HG03432 (cell line): ENCODE results near the gene MACROD2.

Experiments used
- ATAC-seq: cut with Tn5 transposase; IDR thresholded peaks from one replicate; pipeline ENCODE4 v1.9.1; 2021; ENCODE audit warnings: mild to moderate bottlenecking, moderate library complexity; ENCODE audit not compliant: unreplicated experiment

MACROD2 gene

DNA sequence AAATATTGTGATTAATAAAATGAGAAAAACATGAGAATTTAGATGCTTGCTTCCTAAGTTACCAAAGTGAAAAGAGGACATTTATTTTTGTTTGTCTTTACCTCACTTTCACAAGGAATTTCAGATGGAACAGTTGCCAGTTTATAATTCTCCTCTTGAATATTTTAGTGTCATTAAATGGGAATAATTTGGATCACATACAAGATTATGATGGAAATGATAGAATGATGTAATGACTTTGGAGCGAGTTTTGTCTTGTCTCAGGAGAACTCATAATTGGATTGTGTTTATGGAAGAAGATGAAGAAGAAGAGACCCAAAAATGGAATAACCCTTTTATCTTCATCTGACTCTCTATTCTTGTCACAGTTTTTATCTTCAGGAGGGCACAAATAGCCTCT, 515.0 kb downstream of the MACROD2 start:
- no peak for ATAC-seq

DNA sequence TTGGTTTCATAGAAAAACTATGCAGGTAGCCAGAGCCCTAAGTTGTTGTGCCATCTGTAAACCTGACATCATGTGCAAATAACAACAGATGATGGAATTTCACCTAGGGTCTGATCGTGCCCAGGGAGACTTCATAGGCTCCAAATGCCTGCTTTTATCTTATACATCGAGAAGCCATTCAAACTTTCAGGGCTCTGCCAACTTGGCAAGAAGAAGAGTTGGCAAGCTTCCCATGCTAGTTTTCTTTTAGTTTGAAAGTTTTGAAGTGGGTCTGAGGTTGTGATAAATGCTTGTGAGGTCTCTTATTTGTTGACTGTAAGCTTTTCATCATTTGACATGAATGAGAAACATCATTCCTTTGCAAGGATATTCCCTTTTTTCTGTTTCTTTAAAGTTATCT, 517.5 kb downstream of the MACROD2 start:
- no peak for ATAC-seq

DNA sequence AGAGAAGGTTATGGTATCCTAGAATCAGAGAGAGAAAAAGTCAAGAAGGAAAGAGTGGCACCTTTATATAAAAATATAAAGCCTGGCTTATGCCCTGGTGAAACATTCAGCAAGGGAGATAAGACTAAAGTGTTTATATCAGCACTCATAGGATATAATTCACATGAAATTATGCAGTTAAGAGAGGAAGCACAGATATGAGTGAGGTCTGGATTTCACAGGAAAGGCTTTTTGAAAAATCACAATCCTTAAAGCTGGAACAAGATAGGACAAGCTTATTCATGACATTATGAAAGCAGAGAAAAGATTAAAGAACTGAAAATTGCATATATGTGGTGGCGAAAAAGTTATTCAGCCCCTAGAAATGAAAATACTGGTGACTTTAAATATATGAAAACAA, 523.3 kb downstream of the MACROD2 start:
- ATAC-seq = no peak

DNA sequence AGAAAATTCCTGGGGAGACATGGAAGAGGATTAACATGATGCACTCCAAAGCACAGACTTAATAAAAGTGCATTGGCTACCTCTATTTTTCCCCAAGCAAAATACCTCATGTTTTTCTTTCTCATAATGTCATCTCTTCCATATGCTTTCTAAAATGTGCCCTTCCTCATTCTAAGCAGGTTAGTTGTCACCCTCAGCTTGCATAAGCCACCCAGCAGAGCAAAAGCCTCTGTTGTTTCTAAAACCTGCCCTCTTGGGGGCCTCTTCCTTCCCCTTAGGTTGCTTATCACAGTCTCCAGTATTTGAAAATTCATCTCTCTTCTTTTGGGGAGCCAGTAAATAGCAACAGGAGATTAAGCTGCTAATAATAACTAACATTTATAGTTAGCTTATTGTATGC, 525.7 kb downstream of the MACROD2 start:
- no peak for ATAC-seq

DNA sequence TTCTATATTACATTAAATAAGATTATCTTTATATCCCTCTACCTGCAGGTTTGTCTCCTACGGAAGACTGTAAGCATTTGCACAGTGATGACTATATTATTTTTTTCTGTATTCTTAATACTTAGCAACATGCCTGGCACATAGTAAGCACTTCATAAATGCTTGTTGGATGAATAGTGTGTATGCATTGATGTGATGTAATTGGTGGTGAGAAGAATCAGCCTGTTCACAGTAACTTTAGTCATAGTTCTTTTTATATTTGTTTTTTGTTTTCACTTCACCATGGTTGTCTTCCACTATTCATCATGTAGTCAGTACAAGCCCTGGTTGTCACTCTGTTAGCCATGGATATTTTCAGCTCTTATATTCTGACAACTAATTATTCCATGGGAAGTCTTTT, 526.1 kb downstream of the MACROD2 start:
- no peak for ATAC-seq

DNA sequence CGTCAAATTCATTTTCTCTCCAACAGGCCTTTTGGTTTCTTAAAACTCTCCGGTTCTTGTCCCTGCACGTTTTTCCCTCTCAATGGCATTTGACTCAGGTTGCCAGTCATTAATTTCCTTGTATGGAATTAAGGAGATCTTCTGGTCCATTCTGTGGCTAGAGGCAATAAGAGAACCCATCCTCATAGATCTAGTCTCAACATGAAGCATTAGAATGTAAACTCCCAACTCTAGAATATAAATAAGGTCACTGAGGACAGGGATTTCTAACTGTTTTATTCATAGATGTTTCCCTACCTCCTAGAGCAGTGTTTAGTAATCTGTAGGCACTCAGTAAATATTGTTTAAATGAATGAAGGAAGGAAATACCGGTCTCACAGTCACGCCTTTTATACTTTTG, 527.3 kb downstream of the MACROD2 start:
- no peak for ATAC-seq

DNA sequence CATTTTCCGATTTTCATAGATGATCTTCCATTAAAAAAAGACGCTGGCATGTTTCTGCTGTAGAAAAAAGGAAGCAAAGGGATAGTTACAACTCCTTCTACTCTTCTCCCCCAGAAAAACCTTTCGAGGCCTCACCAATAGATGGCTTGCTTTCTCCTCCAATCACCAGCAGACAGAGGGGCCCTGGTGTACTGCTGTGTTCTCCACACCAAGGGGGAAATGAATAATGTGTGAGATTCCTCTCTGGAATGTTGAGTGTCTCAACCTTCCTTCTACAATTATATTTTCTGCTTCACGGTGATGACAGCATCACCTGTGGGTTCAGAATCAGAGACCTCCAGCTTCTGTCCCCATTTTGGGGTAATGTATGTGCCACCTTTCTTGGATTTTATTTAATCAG, 527.8 kb downstream of the MACROD2 start:
- ATAC-seq = no peak

DNA sequence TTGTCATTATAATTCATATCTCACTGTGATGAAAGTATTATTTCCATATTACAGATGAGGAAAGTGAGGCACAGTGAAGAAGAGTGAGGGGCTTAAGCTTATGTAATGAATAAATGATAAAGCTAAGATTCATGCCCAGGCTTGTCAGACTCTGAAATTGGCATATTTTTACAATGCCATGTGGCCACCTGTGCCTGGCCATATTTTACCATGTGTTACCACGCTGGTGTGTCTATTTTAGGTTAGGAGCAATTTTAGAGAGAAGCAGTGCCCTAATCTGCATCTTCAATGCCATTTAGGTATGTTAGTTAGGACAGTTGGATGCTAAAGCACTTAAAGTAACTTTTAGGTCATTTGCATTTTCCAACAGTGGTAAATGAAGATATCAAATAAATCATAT, 530.1 kb downstream of the MACROD2 start:
- ATAC-seq = no peak

GRCh38 chr20:14526891-14527290, 531.6 kb downstream of the MACROD2 start:
- no peak for ATAC-seq

DNA sequence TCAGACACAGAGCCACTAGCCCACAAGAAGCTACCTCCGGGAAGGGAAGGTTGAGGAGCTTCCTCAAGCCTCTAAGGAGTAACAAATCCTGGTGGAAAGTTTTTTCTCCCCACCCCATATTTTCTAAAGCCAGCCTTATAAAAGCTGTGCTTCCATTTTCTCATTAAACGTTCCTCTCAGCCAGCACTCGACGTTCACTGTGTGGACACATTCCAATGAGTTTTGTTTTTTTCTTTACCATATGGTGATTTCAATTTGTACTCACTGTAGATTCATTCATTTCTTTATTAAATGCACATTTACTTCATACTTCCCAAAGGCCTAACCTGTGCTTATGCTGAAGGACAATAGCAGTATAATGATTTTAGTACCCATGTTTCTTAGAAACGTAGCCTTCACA, 536.5 kb downstream of the MACROD2 start:
- no peak for ATAC-seq

- ATAC-seq = no peak
Observed at GRCh38 chr20:14536738-14537137, 541.4 kb downstream of the MACROD2 start.

- peak; percentile 93 for ATAC-seq
Observed at GRCh38 chr20:14538433-14538832, 543.1 kb downstream of the MACROD2 start.

- ATAC-seq = no peak
Observed at GRCh38 chr20:14543040-14543439, 547.7 kb downstream of the MACROD2 start.

DNA sequence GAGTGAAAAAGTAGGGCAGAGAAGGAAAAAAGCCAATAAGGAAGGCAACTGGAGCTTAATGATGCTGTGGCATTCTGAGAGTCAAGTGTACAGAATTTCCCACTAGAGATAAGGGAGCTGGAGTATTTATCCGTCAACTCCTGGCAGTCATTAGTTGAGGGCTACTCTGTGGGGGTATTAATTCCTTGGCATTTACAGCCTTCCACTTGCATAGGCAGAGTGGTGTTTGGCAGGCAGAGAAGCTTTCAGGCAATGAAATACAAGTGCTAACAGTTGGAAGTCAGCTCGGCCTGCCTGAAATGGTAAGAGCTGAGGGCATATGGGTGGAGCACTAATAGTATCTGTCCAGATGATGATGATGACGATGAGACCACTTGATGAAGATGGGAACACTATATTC, 549.4 kb downstream of the MACROD2 start:
- ATAC-seq = no peak

DNA sequence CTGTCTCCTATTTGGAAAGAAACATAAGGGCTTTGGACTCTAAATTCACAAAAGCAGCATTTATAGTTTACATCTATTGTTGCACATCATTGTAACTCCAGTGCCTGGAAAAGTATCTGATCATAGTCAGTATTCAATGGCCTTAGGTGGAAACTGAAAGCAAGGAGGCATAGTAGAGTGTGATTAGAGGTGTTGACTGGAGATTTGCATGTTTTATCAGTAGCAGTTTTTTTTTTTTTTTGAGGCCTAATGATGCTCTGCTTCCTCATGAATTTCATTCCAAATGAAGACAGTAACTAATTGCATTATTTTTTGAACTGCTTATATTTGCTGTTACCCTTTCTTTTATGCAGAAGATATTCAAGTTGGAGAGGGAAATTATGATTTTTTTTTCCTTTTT, 555.3 kb downstream of the MACROD2 start:
- no peak for ATAC-seq

DNA sequence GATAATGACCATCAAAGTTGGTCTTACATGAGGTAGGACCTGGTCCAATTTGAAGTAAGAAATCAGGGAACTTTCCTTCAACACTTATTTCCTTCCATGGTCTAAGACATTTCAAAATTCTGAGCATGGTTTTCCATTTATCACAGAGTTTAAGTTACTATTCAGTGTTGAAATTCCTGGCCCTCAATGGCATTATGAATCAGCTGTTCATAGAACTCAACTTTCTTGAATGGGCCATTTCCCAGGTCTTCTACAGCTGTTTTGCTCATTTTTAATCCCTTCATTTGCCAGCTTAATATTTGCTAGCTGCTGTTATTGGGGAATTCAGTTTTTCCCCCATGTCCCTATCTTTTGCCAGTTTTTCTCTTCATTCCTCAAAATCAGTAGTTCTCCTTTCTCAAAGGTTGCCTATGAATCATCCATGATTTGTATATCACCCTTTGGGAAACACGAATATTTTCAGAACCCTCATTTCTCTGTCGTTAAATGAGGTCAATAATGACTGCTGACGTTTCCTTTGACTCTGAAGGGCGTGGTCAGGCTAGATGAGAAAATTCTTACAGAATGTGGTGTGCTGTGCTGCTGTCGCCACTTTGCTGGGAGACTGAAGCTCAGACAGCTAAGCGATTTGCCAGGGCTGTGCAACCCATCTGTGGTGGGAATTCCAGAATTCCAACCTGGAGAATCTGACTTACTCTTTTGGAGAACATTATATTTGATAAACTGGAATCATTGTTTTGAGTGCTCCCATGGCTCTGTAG, 558.6 kb downstream of the MACROD2 start:
- ATAC-seq = no peak

DNA sequence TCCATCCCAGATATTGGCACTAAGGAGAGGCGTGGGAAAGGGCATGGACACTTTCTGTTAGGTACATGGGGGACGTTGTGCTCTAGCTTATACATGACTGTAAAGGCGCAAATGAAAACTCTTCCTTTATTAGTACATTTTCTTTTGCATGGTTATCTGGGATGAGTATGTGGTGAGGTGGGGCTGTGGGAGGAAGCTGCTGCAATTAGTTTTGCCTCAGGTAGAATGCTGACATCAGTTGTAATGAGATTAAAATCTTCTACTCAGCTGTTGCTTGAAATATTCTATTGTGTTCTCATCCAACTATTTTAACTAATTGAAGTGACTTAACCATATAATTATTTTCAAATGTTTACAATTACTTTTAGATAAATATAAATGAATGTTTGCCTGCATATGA, 560.4 kb downstream of the MACROD2 start:
- ATAC-seq = no peak

DNA sequence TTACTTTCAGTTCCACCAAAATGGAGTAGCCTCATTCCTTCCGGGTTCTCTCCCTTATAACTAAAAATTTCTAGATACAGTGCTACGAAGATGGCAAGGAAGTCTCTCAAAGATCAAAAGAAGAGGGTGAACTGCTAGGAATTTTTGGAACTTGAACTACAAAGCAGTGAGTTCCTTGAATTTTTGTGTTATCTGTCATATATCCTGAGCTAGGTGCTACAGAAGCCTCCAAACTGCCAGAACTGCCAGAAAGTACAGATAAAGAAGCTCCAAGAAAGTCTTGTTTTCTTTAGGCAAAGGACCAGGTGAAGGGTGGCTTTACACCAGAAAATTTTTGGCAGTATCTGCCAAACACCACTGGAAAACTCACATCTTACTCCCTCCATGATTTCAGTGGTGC, 560.9 kb downstream of the MACROD2 start:
- no peak for ATAC-seq

DNA sequence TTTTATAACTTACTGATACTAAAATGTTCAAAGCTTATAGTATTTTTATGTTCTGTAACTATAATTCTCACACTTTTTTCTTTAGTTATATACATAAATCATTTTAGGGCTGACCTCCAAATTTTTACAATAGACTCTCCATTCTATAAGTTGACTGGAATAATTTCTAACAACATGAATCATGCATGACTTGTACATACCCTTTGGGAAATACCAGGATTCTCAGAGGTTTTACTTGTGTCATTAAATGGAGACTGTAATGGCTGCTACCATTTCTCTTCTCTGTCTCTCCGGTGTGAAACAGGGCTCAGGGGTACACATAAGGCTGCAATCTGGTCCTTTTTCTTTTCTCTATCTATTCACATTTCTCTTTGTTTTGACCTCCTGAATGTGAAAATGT, 564.3 kb downstream of the MACROD2 start:
- ATAC-seq = no peak

GRCh38 chr20:14561741-14562221, 566.5 kb downstream of the MACROD2 start:
- no peak for ATAC-seq

DNA sequence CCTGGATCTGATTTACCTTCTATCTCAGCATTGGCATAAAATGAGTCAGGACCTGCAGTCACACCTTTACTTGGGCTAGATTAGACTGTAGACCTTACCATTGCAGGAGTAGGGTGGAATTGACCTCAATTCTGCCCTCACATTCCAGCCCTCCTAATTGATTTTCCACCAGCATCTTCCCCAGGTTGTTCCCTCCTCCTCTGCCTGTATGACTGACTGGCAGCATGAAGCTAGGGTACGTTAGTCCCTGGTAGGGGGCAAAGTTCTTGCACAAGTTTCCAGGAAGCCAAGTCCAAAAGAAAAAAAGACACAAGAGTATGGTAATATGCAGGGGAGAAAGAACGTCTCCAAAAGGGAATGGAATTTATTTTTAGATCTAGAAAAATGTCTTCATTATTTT, 567.7 kb downstream of the MACROD2 start:
- ATAC-seq = no peak

DNA sequence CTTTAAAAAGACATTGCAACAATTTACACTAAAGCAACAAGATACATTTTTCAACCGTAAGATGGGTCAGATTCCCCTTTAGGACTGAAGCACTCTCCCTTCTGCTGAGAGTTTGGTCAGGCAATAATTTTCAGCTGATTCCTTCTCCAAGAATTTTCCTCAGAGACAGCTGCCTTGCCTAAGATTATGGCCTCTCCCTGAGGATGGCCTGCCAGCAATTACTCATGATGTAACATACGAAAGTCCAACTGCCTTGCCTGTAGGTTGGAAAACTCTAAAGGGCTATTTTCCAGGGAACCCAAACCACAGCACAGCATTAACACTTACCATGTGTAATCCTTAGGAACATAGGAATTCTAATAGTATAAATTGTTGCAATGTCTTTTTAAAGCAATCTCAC, 571.2 kb downstream of the MACROD2 start:
- no peak for ATAC-seq

DNA sequence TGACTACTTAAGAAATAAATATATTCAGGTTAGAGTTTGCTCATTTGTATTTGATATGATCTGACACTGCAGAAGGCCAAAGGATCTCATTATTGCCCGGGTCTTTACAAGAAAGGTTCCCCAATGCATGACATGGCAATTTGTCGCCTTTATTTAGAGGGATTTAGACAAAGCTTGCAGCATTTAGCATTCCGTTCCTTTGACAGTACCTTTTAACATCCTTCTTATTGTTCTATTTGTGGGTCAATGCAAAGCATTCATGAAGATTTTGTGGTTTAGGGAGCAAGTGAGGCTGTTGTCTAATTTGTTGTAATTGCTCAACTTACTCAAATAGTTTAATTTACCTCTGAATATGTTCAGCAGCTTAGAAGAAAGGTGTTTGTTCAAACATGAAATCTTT, 572.9 kb downstream of the MACROD2 start:
- no peak for ATAC-seq
